GM23338 (cell line): Measurements from ENCODE around the gene MCHR2.

Experiments
- CREB1 ChIP-seq: fragments of 250-450 bp; sonication (Bioruptor Pico); IDR thresholded peaks from 2 replicates; pipeline ENCODE4 v1.5.0; 2020; ENCODE audit warnings: low read depth, mild to moderate bottlenecking, moderate library complexity
- EZH2 ChIP-seq: fragments of 200-600 bp; sonication (generic); IDR thresholded peaks from one replicate; pipeline ENCODE4 v1.8.0; 2017; ENCODE audit warnings: antibody characterized with exemption, mild to moderate bottlenecking, low read depth; ENCODE audit not compliant: unreplicated experiment
- EZH2phosphoT487 ChIP-seq: fragments of 200-600 bp; sonication (generic); IDR thresholded peaks from one replicate; pipeline ENCODE4 v1.8.1; 2018; ENCODE audit warnings: antibody characterized with exemption; ENCODE audit not compliant: unreplicated experiment
- JUNB ChIP-seq: IDR thresholded peaks from one replicate; pipeline ENCODE4 v1.6.1; 2016; ENCODE audit warnings: antibody characterized with exemption; ENCODE audit not compliant: unreplicated experiment
- NANOG ChIP-seq: IDR thresholded peaks from 2 replicates; pipeline ENCODE4 v1.6.1; 2016; ENCODE audit warnings: antibody characterized with exemption, borderline replicate concordance
- POLR2AphosphoS5 ChIP-seq: IDR thresholded peaks from 2 replicates; pipeline ENCODE4 v1.6.1; 2016; ENCODE audit warnings: antibody characterized with exemption, low read depth
- ZNF114 ChIP-seq: fragments of 250-450 bp; sonication (Bioruptor Pico); IDR thresholded peaks from 2 replicates; pipeline ENCODE4 v1.5.0; 2020; ENCODE audit warnings: mild to moderate bottlenecking, moderate library complexity
- TF ChIP-seq, protein P1 (sequence below): IDR thresholded peaks from one replicate; pipeline ENCODE4 v1.6.1; 2018; ENCODE audit warnings: antibody characterized with exemption; ENCODE audit not compliant: unreplicated experiment
- TF ChIP-seq, protein P2 (sequence below), 2 experiments: fragments of 200-600 bp in 1 of 2; sonication (generic) in 1 of 2; conservative IDR thresholded peaks; 2 replicates each; pipeline versions ENCODE4 v1.5.1 to v1.6.1; 2016 to 2017; ENCODE audit warnings: antibody characterized with exemption in 2 of 2, low read depth in 2 of 2, mild to moderate bottlenecking in 2 of 2, moderate library complexity in 1 of 2

DNA sequence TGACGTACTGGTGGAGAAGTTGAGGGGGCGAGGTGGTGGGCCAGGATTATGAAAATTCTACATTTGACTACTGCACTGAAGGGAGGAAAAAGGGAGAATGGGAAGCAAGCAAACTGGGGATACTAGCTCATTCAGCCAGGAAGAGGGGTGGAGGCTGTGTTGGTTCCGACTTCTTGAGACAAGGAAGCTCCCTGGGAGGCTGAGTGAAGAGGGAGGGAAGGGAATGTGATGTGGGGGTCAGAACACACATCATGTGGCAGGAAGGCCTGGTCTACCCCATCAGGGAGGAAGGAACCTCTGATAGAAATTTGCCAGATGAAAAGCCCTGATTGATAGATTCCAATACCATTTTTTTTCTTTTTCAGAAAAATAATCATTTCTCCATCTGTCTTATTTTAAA lies 28.8 kb upstream of the MCHR2 start:
- TF ChIP-seq, protein P1, sequence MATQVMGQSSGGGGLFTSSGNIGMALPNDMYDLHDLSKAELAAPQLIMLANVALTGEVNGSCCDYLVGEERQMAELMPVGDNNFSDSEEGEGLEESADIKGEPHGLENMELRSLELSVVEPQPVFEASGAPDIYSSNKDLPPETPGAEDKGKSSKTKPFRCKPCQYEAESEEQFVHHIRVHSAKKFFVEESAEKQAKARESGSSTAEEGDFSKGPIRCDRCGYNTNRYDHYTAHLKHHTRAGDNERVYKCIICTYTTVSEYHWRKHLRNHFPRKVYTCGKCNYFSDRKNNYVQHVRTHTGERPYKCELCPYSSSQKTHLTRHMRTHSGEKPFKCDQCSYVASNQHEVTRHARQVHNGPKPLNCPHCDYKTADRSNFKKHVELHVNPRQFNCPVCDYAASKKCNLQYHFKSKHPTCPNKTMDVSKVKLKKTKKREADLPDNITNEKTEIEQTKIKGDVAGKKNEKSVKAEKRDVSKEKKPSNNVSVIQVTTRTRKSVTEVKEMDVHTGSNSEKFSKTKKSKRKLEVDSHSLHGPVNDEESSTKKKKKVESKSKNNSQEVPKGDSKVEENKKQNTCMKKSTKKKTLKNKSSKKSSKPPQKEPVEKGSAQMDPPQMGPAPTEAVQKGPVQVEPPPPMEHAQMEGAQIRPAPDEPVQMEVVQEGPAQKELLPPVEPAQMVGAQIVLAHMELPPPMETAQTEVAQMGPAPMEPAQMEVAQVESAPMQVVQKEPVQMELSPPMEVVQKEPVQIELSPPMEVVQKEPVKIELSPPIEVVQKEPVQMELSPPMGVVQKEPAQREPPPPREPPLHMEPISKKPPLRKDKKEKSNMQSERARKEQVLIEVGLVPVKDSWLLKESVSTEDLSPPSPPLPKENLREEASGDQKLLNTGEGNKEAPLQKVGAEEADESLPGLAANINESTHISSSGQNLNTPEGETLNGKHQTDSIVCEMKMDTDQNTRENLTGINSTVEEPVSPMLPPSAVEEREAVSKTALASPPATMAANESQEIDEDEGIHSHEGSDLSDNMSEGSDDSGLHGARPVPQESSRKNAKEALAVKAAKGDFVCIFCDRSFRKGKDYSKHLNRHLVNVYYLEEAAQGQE: no peak
- TF ChIP-seq, protein P2, sequence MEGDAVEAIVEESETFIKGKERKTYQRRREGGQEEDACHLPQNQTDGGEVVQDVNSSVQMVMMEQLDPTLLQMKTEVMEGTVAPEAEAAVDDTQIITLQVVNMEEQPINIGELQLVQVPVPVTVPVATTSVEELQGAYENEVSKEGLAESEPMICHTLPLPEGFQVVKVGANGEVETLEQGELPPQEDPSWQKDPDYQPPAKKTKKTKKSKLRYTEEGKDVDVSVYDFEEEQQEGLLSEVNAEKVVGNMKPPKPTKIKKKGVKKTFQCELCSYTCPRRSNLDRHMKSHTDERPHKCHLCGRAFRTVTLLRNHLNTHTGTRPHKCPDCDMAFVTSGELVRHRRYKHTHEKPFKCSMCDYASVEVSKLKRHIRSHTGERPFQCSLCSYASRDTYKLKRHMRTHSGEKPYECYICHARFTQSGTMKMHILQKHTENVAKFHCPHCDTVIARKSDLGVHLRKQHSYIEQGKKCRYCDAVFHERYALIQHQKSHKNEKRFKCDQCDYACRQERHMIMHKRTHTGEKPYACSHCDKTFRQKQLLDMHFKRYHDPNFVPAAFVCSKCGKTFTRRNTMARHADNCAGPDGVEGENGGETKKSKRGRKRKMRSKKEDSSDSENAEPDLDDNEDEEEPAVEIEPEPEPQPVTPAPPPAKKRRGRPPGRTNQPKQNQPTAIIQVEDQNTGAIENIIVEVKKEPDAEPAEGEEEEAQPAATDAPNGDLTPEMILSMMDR (conservative IDR thresholded peaks at IDR 0.05; ENCODE audit: low read depth in 2 of 2): no peak
- no peak for TF ChIP-seq EZH2
- TF ChIP-seq NANOG: no peak
- no peak for TF ChIP-seq POLR2AphosphoS5
- no peak for TF ChIP-seq JUNB
- TF ChIP-seq CREB1: no peak
- no peak for TF ChIP-seq EZH2phosphoT487
- no peak for TF ChIP-seq ZNF114
